ENCODE measurements around the gene SMPD4. TPM values are rescaled to one million over a fixed set of nuclear protein-coding genes. Genes with fewer than 3 reads are reported as not detected.
A peak's percentile ranks its signal among the peaks of the same experiment; 100 is the strongest.
"Not testable (repeated sequence)": the region's sequence is repeated elsewhere in the genome, so short reads cannot be mapped to it uniquely, and the experiment has no call there.

The SMPD4 gene
- total and polyA plus RNA-seq, 9 of the 15 experiments (the other 6 are each of a cell fraction or from before 2014, with no cell fraction given): 7.5 to 123 (median 35.7) TPM

GRCh38 chr2:130162486-130162885, 18.9 kb downstream of the SMPD4 start:
- FAIRE-seq (peak; percentile 23), DNase-seq (ENCODE audit: extremely low read depth in 1 of 4, low spot score in 3 of 4) (peak in 1 of 4 experiments; percentile 2)
- H3K79me2 ChIP-seq (ENCODE audit: control insufficient read depth, insufficient read depth, low read length); H3K4me3 ChIP-seq; ATAC-seq; CTCF ChIA-PET (ENCODE audit: low intra/inter-chr PET ratio); H3K27ac ChIP-seq (ENCODE audit: extremely low read depth, low read depth, low read length); H4K20me1 ChIP-seq (replicated peaks; ENCODE audit: control insufficient read depth, insufficient read depth, low read length); H3K9me1 ChIP-seq (ENCODE audit: control insufficient read depth, insufficient read depth, low read length); H3K4me2 ChIP-seq (ENCODE audit: insufficient read depth, low read length); POLR2A ChIA-PET; in situ Hi-C loops (cut with MboI); H3K9me3 ChIP-seq (replicated peaks; ENCODE audit: control insufficient read depth, insufficient read depth, low read depth, low read length); H3K9ac ChIP-seq (ENCODE audit: insufficient read depth in 1 of 2, low read depth in 2 of 2, low read length in 2 of 2); H3K27me3 ChIP-seq (ENCODE audit: control insufficient read depth in 2 of 2, insufficient read depth in 2 of 2, low read length in 2 of 2); H2AFZ ChIP-seq (ENCODE audit: low read depth, low read length); BruUV-seq (replicated peaks); intact Hi-C loops (cut with micrococcal nuclease): not testable (repeated sequence)
- Histone ChIP-seq H3K36me3 (ENCODE audit: control insufficient read depth, insufficient read depth, low read length) (peaks cover 65% of the 10 kb centered on the region), H3K4me1 (replicated peaks in 1 of 2; ENCODE audit: control insufficient read depth in 2 of 2, insufficient read depth in 2 of 2, low read length in 2 of 2) (peaks cover 0 to 26% of the 10 kb centered on the region in 2 experiments; a peak in 2 of 5 replicates)
- TF ChIP-seq RBFOX2 (IDR thresholded peaks at IDR 0.05; ENCODE audit: low read depth, low read length): 0 out of 2 replicates have a peak, but pooled peaks have one; percentile 19
- peak; percentile 40; the same call in 1 of the 2 replicates for TF ChIP-seq POLR2G (IDR thresholded peaks at IDR 0.05; ENCODE audit: low read depth, low read length)
- WGBS (ENCODE audit: insufficient coverage, low coverage, missing lambda C conversion rate): 82% methylated on average over 7 of the region's 7 CpGs

DNA sequence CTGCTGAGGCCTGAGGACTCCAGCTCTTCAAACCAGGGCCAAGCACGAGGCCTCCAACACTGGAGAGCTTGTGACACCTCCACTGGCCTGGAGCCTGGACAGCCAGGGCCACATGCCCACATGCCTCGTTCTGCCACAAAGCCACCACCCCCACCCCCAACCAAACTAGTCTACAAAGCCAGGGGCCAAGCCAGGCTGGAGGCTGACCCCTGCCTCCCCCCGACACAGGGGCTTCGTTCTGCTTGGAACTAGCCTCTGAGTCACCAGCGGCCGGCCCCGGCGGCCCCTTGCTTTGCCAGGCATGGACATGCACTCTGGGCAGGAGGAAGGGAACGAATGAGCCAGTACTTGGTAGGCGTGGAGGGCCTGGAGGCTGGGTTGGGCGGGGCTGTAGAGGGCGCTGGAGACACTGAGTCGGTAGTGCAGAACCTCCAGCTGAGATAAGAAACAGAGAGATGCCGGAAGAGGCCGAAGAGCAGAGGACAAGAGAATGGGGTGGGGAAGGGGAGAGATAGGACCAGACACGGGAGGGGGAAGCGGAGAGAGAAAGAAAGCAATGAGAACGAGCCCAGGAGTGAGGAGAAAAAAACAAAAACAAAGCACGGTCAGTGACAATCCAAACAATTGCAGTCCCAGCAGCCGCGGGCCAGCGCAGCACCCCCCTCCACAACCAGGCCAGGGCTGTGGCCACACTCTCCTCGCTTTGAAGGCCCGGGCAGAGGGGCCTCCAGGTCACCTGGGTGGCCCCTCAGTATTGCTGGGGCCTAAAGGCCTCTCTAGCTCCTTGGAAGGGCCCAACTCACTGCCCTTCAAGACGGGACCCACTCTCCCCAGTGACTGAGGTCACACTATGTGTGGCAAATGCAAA, 20.3 kb downstream of the SMPD4 start:
- H3K4me1 ChIP-seq (replicated peaks in 1 of 2; ENCODE audit: control insufficient read depth in 2 of 2, insufficient read depth in 2 of 2, low read length in 2 of 2): peaks cover 0 to 38% of the 10 kb centered on the region in 2 experiments; a peak in 3 of 5 replicates
- peak overlapping the region; percentile 30 to 76; a peak in 3 of 4 replicates for H3K9ac ChIP-seq (ENCODE audit: insufficient read depth in 1 of 2, low read depth in 2 of 2, low read length in 2 of 2)
- H3K27ac ChIP-seq (ENCODE audit: extremely low read depth, low read depth, low read length): peak overlapping the region; percentile 49; the same call in 1 of the 3 replicates
- H3K9me1 ChIP-seq (ENCODE audit: control insufficient read depth, insufficient read depth, low read length); H3K9me3 ChIP-seq (replicated peaks; ENCODE audit: control insufficient read depth, insufficient read depth, low read depth, low read length); in situ Hi-C loops (cut with MboI); H2AFZ ChIP-seq (ENCODE audit: low read depth, low read length); H3K27me3 ChIP-seq (ENCODE audit: control insufficient read depth in 2 of 2, insufficient read depth in 2 of 2, low read length in 2 of 2); H4K20me1 ChIP-seq (replicated peaks; ENCODE audit: control insufficient read depth, insufficient read depth, low read length); BruUV-seq (replicated peaks); intact Hi-C loops (cut with micrococcal nuclease); H3K4me3 ChIP-seq; CTCF ChIA-PET (ENCODE audit: low intra/inter-chr PET ratio); H3K79me2 ChIP-seq (ENCODE audit: control insufficient read depth, insufficient read depth, low read length): not testable (repeated sequence)
- POLR2A ChIA-PET: interaction anchor here (0.6 kb wide), 1 partner anchor 20 kb away, joined by 3 read pairs; the partner anchor contains the start of gene SMPD4
- peak overlapping the region; percentile 18; the same call in 1 of the 2 replicates for H3K4me2 ChIP-seq (ENCODE audit: insufficient read depth, low read length)
- DNase-seq (ENCODE audit: extremely low read depth in 1 of 4, low spot score in 3 of 4) (peak; percentile 38 to 73 (median 58)), ATAC-seq (peak; percentile 92), FAIRE-seq (peak; percentile 93)
- peaks cover 60% of the 10 kb centered on the region for H3K36me3 ChIP-seq (ENCODE audit: control insufficient read depth, insufficient read depth, low read length)
- 17% methylated on average over 7 of the region's 25 CpGs for WGBS (ENCODE audit: insufficient coverage, low coverage, missing lambda C conversion rate)
- TF ChIP-seq TFAP4 (CRISPR knock-in tag; IDR thresholded peaks at IDR 0.05; ENCODE audit: borderline replicate concordance): peak; percentile 70; the same call in 1 of the 2 replicates
- peak; percentile 64; the same call in 1 of the 2 replicates for TF ChIP-seq DPF2 (IDR thresholded peaks at IDR 0.05)
- TF ChIP-seq DACH1 (IDR thresholded peaks at IDR 0.05; ENCODE audit: partially characterized antibody): peak; percentile 34
- peak; percentile 45; the same call in 1 of the 2 replicates for TF ChIP-seq VEZF1 (CRISPR knock-in tag; IDR thresholded peaks at IDR 0.05)
- peak; percentile 63; the same call in 1 of the 2 replicates for TF ChIP-seq CC2D1A (IDR thresholded peaks at IDR 0.05)
- TF ChIP-seq FOXK2 (conservative IDR thresholded peaks at IDR 0.05 in 1 of 2, IDR thresholded peaks at IDR 0.05 in 1 of 2; ENCODE audit: low read depth in 2 of 2): peak; percentile 61 to 77; a peak in 3 of 4 replicates
